GM18858 (cell line): ENCODE data around the gene NAPEPLD.
"Not testable (repeated sequence)": the region's sequence is repeated elsewhere in the genome, so short reads cannot be mapped to it uniquely, and the experiment has no call there.

Experiments used
- ATAC-seq: cut with Tn5 transposase; IDR thresholded peaks from one replicate; pipeline ENCODE4 v1.9.1; 2021; ENCODE audit not compliant: unreplicated experiment

The NAPEPLD gene

DNA sequence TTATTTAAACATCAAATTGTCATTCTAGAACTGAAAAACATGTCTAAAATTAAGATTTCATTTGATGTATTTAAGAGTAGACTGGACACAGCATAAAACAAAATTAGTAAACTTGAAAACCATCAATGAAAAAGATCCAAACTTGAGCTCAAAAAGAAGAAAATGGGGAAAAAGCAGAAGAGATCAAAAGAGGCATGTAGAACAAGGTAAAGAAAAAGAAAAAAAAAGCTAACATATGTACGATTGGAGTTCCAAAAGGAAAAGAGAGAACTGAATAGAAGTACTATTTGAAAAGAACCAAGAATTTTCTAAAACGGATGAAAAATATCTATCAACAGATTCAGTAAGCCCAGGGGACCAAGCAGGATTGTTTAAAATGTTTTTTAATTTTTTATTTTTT lies 77.9 kb downstream of the NAPEPLD start:
- no peak for ATAC-seq

DNA sequence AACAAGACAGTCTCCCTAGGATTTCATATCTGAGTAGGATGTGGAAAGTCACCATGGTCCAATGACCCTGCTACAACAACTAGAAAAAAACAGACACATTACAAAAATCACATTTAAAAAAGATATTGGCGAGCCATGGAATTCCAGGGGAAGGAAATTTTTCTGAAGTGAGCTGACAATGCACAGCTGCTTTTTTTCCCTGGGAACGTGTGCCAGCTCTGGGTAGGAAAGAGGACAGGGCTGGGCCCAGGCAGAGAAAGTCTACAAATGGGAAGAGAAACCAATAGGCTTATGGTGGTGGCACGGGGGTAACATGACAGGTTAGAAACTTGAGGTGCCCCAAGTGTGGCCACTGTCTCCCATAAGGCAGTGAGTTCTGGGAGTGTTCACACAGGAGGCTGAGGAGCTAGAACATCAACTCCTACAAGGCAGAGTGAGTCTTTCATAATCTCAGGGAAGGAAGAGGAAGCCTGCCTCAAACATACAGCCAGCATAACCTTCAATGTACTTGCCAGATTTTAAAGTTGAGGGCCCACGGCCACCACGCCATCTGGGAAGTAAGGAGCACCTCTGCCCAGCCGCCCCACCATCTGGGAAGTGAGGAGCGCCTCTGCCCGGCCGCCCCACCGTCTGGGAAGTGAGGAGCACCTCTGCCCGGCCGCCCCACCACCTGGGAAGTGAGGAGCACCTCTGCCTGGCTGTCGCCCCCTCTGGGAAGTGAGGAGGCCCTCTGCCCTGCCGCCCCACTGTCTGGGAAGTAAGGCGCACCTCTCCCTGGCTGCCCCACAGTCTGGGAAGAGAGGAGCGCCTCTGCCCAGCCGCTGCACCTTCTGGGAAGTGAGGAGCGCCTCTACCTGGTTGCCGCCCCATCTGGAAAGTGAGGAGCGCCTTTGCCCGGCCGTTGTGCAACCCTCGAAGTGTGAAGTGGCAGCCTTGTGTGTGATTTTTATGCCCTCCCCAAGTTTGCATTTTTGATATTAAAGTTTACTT lies 80.2 kb downstream of the NAPEPLD start:
- ATAC-seq: no peak

DNA sequence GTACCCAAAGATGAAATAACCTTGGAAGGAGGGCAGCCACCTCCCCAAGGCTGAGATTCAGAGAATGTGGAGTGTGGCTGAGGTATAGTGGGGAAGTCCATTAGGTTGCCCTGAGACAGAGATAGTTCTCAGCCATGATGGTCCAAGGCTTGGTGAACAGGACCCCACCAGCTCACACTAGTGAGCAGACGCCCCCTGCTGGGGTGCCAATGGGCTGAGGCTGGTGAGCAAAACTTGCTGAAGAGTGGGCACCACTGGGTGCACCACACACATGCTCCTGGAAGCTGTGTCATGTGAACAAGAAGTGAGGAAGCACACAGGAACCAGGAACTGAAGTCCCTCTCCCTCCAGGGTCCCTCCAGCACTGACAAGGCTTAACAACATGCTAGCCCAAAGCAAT lies 83.2 kb downstream of the NAPEPLD start:
- ATAC-seq: no peak

GRCh38 chr7:103063895-103064294 lies 85.0 kb downstream of the NAPEPLD start:
- no peak for ATAC-seq

DNA sequence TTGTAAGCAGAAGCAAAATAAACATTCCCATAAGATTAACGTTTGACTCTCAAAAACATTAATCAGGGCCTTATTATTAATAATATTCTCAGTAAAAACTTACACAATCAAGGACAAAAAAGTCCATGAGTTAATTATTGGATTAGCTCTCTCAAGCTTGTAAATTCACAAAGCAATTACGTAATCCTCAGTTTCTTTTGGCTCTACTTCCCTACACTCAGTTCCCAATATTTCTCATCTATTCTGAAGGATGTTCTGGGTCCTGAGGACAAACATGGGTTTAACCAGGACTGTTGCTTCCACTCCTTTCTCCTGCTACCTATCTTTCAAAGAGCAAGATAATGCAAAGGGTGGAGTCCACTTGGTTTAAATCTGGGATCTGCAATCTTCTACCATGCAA lies 89.4 kb downstream of the NAPEPLD start:
- ATAC-seq: no peak

DNA sequence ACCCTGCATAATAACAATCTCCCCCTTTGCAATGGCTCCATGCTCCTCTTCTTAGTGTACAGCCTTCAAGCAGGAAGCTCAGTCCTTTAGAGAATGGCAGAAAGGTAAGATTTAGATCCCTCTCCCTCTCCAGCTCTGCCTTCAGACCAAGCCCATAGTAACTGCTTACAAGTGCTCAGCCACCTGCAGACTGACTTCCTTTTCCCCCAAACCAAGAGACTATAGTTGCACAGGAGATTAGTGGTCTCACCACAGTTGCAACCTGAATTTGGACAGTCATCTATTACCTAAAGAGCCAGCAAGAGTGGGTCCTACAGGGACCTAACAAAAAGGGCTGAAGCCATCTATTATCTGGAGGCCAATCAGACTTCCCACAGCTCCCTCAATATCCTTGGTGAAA lies 90.8 kb downstream of the NAPEPLD start:
- no peak for ATAC-seq

GRCh38 chr7:103056006-103056405 lies 92.9 kb downstream of the NAPEPLD start:
- ATAC-seq: not testable (repeated sequence)

DNA sequence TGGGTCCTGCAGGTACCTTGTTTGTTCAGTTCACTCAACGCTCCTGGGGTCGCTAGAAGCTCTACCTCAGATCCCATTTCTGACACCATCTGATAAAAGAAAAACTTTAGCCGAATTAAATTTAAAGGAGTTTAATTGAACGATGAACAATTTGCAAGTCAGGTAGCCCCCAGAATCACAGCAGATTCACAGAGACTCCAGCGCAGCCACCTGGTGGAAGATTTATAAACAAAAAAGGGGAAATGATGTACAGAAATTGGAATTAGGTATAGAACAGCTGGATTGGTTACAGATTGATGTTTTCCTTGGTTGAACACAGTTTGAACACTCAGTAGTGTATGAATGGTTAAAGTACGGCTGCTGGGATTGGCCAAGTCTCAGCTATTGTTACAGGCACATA lies 97.4 kb downstream of the NAPEPLD start:
- no peak for ATAC-seq
